Vagina (tissue), 2 donors: ENCODE results near the gene FCN2. TPM values are rescaled to one million over a fixed set of nuclear protein-coding genes. Genes with fewer than 3 reads are reported as not detected.

ENCODE experiments used
- DNase-seq, 2 donors: peaks; one replicate each; pipeline ENCODE4 v3.0.0-alpha.2; 2017; ENCODE audit errors: extremely low spot score in 2 of 2
- H3K27ac ChIP-seq: fragments of 200-600 bp; sonication (generic); one replicate; pipeline ENCODE4 v1.5.1; 2019
- H3K27me3 ChIP-seq: fragments of 200-600 bp; sonication (generic); one replicate; pipeline ENCODE4 v1.5.1; 2019
- H3K36me3 ChIP-seq, 2 donors: fragments of 200-600 bp; sonication (generic); one replicate each; pipeline ENCODE4 v1.5.1; 2017 to 2019
- H3K4me1 ChIP-seq: fragments of 200-600 bp; sonication (generic); one replicate; pipeline ENCODE4 v1.5.1; 2019
- H3K4me3 ChIP-seq, 2 donors: fragments of 200-600 bp; sonication (generic); 1 replicate in 1 of 2; 2 replicates in 1 of 2; pipeline ENCODE4 v1.5.1; 2016 to 2019
- H3K9me3 ChIP-seq: fragments of 200-600 bp; sonication (generic); one replicate; pipeline ENCODE4 v1.5.1; 2019
- POLR2A ChIP-seq, 2 donors: fragments of 450-650 bp; IDR thresholded peaks; one replicate each; pipeline ENCODE4 v1.6.1; 2017; ENCODE audit warnings: antibody characterized with exemption in 2 of 2, mild to moderate bottlenecking in 2 of 2, moderate library complexity in 2 of 2
- POLR2AphosphoS5 ChIP-seq, 2 donors: sonication (generic); formaldehyde crosslinking; IDR thresholded peaks; one replicate each; pipeline ENCODE4 v1.9.0; 2017; ENCODE audit warnings: antibody characterized with exemption in 2 of 2, mild to moderate bottlenecking in 2 of 2, low read depth in 1 of 2; ENCODE audit not compliant: insufficient read depth in 1 of 2
- intact Hi-C: fragments of 100-400 bp; cut with DNase I; formaldehyde crosslinking; loops from one replicate; pipeline ENCODE4 v1.15.1; 2023
- total RNA-seq: library from RNA; depleted of rRNA; stranded (reverse); fragments of >200 nt; gene quantifications from one replicate; pipeline ENCODE4 v1.2.3, GENCODE V29; 2016
- TF ChIP-seq, protein P1 (sequence below), 3 experiments: fragments of 450-650 bp in 2 of 3; fragments of 200-600 bp in 1 of 3; sonication (generic) in 1 of 3; IDR thresholded peaks; one replicate each; pipeline ENCODE4 v1.5.1; 2017 to 2019; ENCODE audit warnings: antibody characterized with exemption in 3 of 3, mild to moderate bottlenecking in 2 of 3, moderate library complexity in 2 of 3

FCN2 gene
- total RNA-seq, 1 donor from 2014 or later: not detected

DNA sequence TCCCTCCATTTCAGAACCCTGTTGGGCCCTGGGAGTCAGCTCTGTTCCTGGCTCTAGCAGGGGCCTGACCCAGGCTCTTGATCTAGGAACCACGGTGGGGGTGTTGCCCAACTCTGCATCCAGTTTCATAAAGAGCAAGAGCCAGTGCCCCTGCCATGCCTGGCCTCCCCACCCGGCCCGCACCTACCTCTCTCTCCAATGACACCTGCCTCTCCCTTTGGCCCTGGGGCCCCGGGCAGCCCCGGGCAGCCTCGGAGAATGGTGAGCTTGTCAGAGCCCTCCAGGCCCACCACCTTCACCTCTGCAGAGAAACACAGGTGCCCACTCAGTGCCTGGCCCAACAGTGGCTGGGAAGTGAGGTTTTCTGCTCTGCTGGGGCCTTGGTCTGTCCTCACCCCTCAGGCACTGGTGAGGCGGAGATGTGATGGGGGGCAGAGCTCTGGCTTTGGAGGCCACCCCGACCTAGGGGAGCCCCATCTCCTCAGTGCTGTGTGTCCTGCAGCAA is 35.6 kb downstream of the FCN2 start:
- Histone ChIP-seq H3K27me3 (no peaks in the 10 kb centered on the region), H3K4me3 (no peak overlapping the region), H3K4me1 (no peaks in the 10 kb centered on the region), H3K36me3 (no peaks in the 10 kb centered on the region), H3K9me3 (no peaks in the 10 kb centered on the region), H3K27ac (no peak overlapping the region)
- intact Hi-C loops: no loop called here
- TF ChIP-seq, protein P1, sequence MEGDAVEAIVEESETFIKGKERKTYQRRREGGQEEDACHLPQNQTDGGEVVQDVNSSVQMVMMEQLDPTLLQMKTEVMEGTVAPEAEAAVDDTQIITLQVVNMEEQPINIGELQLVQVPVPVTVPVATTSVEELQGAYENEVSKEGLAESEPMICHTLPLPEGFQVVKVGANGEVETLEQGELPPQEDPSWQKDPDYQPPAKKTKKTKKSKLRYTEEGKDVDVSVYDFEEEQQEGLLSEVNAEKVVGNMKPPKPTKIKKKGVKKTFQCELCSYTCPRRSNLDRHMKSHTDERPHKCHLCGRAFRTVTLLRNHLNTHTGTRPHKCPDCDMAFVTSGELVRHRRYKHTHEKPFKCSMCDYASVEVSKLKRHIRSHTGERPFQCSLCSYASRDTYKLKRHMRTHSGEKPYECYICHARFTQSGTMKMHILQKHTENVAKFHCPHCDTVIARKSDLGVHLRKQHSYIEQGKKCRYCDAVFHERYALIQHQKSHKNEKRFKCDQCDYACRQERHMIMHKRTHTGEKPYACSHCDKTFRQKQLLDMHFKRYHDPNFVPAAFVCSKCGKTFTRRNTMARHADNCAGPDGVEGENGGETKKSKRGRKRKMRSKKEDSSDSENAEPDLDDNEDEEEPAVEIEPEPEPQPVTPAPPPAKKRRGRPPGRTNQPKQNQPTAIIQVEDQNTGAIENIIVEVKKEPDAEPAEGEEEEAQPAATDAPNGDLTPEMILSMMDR (IDR thresholded peaks at IDR 0.05): no peak
- TF ChIP-seq POLR2AphosphoS5 (IDR thresholded peaks at IDR 0.05; ENCODE audit: insufficient read depth in 1 of 2, low read depth in 1 of 2): no peak
- TF ChIP-seq POLR2A (IDR thresholded peaks at IDR 0.05): no peak
- peak in 1 of 2 donors; percentile 74 for DNase-seq

DNA sequence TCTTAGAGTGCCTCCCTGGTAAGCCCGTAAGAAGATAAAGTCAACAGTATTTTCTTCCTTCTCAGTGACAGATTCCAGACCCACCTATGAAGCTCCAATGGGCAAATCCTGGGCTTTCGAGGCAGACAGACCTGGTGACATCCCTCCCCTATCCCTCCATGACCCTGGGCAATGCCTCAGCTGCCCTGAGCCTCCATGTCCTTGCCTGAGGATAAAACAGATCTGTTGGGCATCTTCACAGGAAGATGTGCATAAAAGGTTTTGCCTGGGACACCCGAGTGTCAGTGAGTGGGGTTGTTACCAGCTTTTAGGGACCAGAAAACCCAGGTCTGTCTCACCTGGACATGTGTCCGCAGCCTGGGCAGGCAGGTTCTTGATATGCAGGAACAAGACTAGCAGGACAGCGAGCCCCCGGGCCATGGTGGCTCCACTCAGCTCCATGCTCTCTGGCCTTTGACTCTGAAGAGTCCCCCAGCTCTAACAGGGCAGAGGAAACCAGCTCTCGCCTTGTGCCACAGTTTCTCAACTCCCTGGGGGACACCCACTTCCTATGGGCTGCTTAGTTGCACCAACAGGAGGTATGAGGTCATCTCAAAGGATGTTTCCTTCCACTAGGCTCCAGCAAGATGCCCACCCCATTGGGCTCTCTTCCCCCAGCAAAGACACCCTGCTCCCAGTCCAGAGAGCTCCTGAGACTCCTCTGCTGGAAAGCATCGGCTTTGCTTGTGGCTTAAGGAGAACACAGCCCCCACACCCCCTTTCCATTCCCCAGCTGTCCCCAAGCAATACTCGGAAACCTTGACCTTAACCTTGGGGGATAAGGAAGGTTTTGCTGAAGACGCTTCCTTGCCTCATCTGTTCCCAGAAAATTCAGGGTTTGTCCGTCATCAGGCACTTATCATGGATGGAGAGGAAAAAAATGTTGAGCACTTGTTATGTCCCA is 37.1 kb downstream of the FCN2 start, which contains the start of gene FCN1:
Gene FCN1, minus strand, starts transcription at position 482 of the 943 bp plus-strand sequence. Its CDS starts 41 bp downstream, at position 441.
- no peaks in the 10 kb centered on the region for H3K27me3 ChIP-seq
- no peaks in the 10 kb centered on the region for H3K36me3 ChIP-seq
- no peak within 1 kb of the TSS for H3K27ac ChIP-seq
- TF ChIP-seq POLR2AphosphoS5 (IDR thresholded peaks at IDR 0.05; ENCODE audit: insufficient read depth in 1 of 2, low read depth in 1 of 2): no peak
- TF ChIP-seq, protein P1 (IDR thresholded peaks at IDR 0.05): no peak
- TF ChIP-seq POLR2A (IDR thresholded peaks at IDR 0.05): no peak
- no peaks in the 10 kb centered on the region for H3K4me1 ChIP-seq
- peak in 1 of 2 donors; percentile 81 for DNase-seq
- H3K9me3 ChIP-seq: no peaks in the 10 kb centered on the region
- no peak within 1 kb of the TSS for H3K4me3 ChIP-seq
- intact Hi-C loops: no loop called here

DNA sequence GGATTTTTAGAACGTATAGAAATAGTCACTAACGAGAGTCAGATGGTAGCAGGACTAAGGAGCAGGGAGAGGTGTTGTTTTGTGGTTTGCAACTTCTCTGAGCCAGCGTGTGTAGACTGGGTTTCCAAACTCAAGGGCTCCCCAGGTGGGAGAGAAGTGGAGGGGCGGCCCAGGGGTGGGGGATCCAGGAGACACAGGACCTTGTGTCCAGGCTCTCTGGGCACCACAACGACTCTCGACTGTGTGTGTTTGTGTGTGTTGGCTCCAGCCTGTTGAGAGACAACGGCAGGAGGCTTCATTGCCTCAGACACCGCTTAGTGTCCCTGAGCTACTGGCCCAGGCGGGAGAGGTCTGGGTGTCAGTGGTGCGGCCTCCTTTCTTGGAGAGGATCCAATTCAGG is 38.0 kb downstream of the FCN2 start:
- H3K4me3 ChIP-seq: no peak overlapping the region
- no peak overlapping the region for H3K27ac ChIP-seq
- TF ChIP-seq POLR2A (IDR thresholded peaks at IDR 0.05) (no peak), POLR2AphosphoS5 (IDR thresholded peaks at IDR 0.05; ENCODE audit: insufficient read depth in 1 of 2, low read depth in 1 of 2) (no peak)
- TF ChIP-seq, protein P1 (IDR thresholded peaks at IDR 0.05): no peak
- no peaks in the 10 kb centered on the region for H3K36me3 ChIP-seq
- H3K27me3 ChIP-seq: no peaks in the 10 kb centered on the region
- no peaks in the 10 kb centered on the region for H3K4me1 ChIP-seq
- DNase-seq: no peak
- no peaks in the 10 kb centered on the region for H3K9me3 ChIP-seq
- intact Hi-C loops: no loop called here

DNA sequence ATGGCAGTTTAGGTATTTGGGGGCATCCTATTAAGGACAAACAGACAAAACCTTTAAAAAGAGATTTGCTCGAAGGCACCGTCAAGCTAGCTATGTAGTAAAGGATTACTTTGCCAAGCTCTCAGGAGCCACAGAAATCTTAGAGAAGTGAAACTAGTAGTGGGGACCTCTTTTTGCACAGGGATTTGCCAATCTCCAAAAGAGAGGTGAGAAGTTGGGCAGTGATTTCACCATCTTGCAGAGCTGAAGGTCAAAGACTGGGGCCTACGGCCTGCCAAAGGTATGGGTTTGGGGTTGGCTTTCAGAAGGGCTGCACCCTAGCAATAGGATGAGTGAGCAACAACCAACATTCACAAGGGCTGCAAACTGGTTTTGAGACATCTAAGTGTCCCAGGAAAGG is 38.7 kb downstream of the FCN2 start:
- intact Hi-C loops: no loop called here
- Histone ChIP-seq H3K27me3 (no peaks in the 10 kb centered on the region), H3K27ac (no peak overlapping the region), H3K36me3 (no peaks in the 10 kb centered on the region), H3K4me3 (no peak overlapping the region), H3K4me1 (no peaks in the 10 kb centered on the region), H3K9me3 (no peaks in the 10 kb centered on the region)
- DNase-seq: no peak
- TF ChIP-seq POLR2AphosphoS5 (IDR thresholded peaks at IDR 0.05; ENCODE audit: insufficient read depth in 1 of 2, low read depth in 1 of 2): no peak
- TF ChIP-seq POLR2A (IDR thresholded peaks at IDR 0.05): no peak
- TF ChIP-seq, protein P1 (IDR thresholded peaks at IDR 0.05): no peak
